Measurements from ENCODE around the gene PHACTR1. TPM values are rescaled to one million over a fixed set of nuclear protein-coding genes. Genes with fewer than 3 reads are reported as not detected.

The PHACTR1 gene
- total and polyA plus RNA-seq, 12 donors, result 6.3 to 150 (median 79.9) TPM

DNA sequence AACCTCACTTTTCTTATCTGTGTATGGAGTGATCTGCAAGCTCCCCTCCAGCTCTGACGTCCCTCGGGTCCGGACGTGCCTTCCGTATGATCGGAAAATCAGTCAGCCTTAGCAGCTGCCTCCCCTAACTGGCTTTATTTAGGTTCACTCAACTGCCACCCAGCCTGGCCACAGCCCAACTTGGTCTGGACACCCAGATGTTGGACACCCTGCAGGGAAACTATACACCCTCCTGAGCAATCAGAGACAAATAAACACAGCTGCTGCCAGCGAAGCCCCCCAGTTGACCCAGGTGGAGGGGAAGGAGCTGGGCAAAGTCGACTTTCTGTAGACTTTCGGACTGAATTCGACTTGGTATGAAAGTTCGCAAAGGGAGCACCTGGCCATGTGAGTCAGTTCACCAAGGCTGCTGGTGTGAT lies 582.8 kb downstream of the PHACTR1 start:
- H3K27ac ChIP-seq, result no peak overlapping the region
- DNase-seq (no peak), ATAC-seq (no peak)
- no peaks in the 10 kb centered on the region for H3K9me3 ChIP-seq
- 85 to 86% methylated on average over 11 of the region's 11 CpGs for WGBS, 2 donors
- intact Hi-C loops (cut with DNase I), result no loop called here
- no peak overlapping the region for H3K4me3 ChIP-seq
- TF ChIP-seq, protein P1, sequence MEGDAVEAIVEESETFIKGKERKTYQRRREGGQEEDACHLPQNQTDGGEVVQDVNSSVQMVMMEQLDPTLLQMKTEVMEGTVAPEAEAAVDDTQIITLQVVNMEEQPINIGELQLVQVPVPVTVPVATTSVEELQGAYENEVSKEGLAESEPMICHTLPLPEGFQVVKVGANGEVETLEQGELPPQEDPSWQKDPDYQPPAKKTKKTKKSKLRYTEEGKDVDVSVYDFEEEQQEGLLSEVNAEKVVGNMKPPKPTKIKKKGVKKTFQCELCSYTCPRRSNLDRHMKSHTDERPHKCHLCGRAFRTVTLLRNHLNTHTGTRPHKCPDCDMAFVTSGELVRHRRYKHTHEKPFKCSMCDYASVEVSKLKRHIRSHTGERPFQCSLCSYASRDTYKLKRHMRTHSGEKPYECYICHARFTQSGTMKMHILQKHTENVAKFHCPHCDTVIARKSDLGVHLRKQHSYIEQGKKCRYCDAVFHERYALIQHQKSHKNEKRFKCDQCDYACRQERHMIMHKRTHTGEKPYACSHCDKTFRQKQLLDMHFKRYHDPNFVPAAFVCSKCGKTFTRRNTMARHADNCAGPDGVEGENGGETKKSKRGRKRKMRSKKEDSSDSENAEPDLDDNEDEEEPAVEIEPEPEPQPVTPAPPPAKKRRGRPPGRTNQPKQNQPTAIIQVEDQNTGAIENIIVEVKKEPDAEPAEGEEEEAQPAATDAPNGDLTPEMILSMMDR (IDR thresholded peaks at IDR 0.05), result no peak
- peaks cover 10 to 42% (median 31%) of the 10 kb centered on the region in 9 donors for H3K4me1 ChIP-seq
- H3K27me3 ChIP-seq, result no peaks in the 10 kb centered on the region
- peaks cover 0 to 83% (median 6%) of the 10 kb centered on the region in 9 donors for H3K36me3 ChIP-seq

DNA sequence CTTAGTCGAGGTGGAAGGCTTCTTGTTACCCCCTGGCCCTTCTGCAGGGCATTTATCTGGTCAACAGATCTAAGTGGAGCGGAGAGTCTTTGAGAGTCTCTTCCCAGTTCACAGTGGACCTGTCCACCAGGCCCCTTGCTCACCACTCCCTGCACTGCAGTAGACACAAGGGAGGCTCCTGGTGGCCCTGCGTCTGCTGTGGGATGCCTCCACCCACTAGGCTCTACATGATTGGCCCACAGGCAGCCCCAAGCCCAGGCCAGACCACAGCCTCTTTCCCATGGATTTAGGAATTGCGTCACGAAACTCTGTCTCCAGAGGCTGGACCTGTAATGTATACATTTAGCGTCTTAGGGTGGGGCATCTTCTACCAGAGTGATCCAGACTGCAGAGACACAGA lies 583.4 kb downstream of the PHACTR1 start:
- DNase-seq, result no peak

DNA sequence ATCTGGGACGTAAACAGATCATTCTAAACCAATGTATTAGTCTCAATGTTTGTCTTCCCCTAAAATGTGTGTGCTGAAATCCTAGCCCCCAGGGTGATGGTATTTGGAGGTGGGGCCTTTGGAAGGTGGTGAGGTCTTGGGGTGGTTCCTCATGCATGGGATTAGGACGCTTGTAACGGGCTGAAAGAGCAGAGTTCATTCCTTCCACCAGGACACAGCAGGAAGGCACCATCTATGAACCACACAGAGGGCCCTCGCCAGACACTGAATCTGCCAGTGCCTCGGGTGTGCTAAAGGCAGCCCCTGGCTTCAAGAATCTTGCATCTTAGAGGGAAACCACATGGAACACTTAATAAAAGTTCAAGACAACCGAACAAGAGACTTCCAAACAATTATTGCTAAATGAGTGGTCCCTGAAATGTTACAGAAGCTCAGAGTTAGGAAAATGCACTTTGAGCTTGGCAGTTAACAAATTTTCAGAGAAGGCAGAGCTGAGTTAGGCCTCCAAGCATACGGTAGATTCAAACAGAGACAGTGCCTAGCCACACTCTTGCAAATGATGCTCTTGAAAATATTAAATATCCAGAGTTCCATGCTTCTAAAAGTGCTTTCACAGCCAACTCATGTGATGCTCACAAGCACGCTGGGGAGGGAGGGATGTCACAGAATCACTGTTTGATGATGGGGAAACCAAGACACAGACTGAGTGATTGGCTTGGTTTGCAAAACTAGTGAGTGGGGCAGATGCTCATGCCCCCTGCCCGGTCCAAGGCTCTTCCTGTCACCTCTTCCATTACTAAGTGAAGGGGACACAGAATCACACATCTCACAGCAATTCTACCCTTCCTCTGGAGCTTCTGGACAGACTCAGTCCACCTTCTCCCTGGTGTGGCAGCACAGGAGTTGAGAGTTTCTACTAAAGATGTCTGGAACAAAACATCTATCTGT lies 584.4 kb downstream of the PHACTR1 start:
- no peak for ATAC-seq
- Histone ChIP-seq H3K27ac (no peak overlapping the region), H3K4me1 (peaks cover 10 to 48% (median 28%) of the 10 kb centered on the region in 9 donors), H3K36me3 (peaks cover 0 to 83% (median 8%) of the 10 kb centered on the region in 9 donors), H3K4me3 (no peak overlapping the region), H3K27me3 (no peaks in the 10 kb centered on the region), H3K9me3 (no peaks in the 10 kb centered on the region)
- TF ChIP-seq, protein P1 (IDR thresholded peaks at IDR 0.05), result no peak
- intact Hi-C loops (cut with DNase I), result loop anchor here in 1 of 10 donors (10.0 kb wide), 1 partner anchor 106 kb away; no protein-coding TSS in a partner anchor
- 74 to 86% methylated on average over 9 of the region's 9 CpGs for WGBS, 2 donors
- no peak for DNase-seq

More for the DNA sequence above, 583.4 kb downstream of the PHACTR1 start:
- intact Hi-C loops (cut with DNase I), result loop anchor here in 1 of 10 donors (10.0 kb wide), 1 partner anchor 105 kb away; no protein-coding TSS in a partner anchor
- Histone ChIP-seq H3K36me3 (peaks cover 0 to 83% (median 6%) of the 10 kb centered on the region in 9 donors), H3K4me3 (no peak overlapping the region), H3K9me3 (no peaks in the 10 kb centered on the region), H3K27ac (no peak overlapping the region), H3K4me1 (peaks cover 10 to 47% (median 34%) of the 10 kb centered on the region in 9 donors), H3K27me3 (no peaks in the 10 kb centered on the region)
- TF ChIP-seq, protein P1 (IDR thresholded peaks at IDR 0.05), result no peak
- no peak for ATAC-seq
- 77 to 88% methylated on average over 6 of the region's 6 CpGs for WGBS, 2 donors

DNA sequence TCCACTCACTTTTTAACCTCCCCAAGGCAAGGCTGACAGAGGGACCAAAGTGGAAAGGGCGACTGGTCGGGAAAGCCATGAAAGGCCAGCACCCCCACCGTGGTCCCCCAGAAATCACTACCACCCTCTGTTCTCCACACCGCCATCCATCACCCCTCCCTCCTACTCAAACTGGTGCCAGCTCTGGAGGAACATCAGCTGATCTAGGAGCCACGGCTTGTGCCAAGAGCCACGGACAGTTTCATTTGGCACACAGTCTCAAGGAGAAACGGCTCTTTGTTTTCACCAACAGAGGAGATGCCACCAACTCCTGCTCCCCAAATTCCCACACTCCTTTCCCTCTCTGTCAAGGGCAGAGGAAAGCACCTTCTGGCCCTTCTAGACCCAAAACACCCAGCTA lies 585.7 kb downstream of the PHACTR1 start:
- WGBS, 2 donors, result 56 to 62% methylated on average over 7 of the region's 7 CpGs
- intact Hi-C loops (cut with DNase I), result loop anchor here in 1 of 10 donors (10.0 kb wide), 1 partner anchor 107 kb away; no protein-coding TSS in a partner anchor
- peaks cover 10 to 42% (median 29%) of the 10 kb centered on the region in 9 donors for H3K4me1 ChIP-seq
- H3K4me3 ChIP-seq, result no peak overlapping the region
- peak overlapping the region in 9 of 10 donors; percentile 30 to 87 (median 73) for H3K27ac ChIP-seq
- peak in 6 of 8 donors; percentile 3 to 30 (median 14) for ATAC-seq
- TF ChIP-seq, protein P1 (IDR thresholded peaks at IDR 0.05), result no peak
- H3K27me3 ChIP-seq, result no peaks in the 10 kb centered on the region
- peaks cover 0 to 88% (median 18%) of the 10 kb centered on the region in 9 donors for H3K36me3 ChIP-seq
- H3K9me3 ChIP-seq, result no peaks in the 10 kb centered on the region
- DNase-seq, result no peak
